ENCODE data around the gene FAM3D.

GRCh38 chr3:58654466-58654865 is 12.1 kb downstream of the FAM3D start:
- no peak for TF ChIP-seq TAF1 (IDR thresholded peaks at IDR 0.05; ENCODE audit: borderline replicate concordance, insufficient read depth, low read length)
- no peak for TF ChIP-seq POLR2AphosphoS5 (IDR thresholded peaks at IDR 0.05; ENCODE audit: low read depth, low read length)
- no peak for TF ChIP-seq SIN3A (IDR thresholded peaks at IDR 0.05; ENCODE audit: borderline replicate concordance, insufficient read depth, low read length)
